Activated B cell treated with CpG ODN at 0.5 μM for 24 hours (primary cell): ENCODE measurements around the gene ST6GAL1. TPM values are rescaled to one million over a fixed set of nuclear protein-coding genes. Genes with fewer than 3 reads are reported as not detected.
"Not testable (repeated sequence)": the region's sequence is repeated elsewhere in the genome, so short reads cannot be mapped to it uniquely, and the experiment has no call there.

ENCODE experiments used
- ATAC-seq: fragments of 200-7000 bp; cut with Tn5 transposase; one replicate; pipeline ENCODE4 v1.10.0; 2021; ENCODE audit warnings: low read depth, mild to moderate bottlenecking, moderate library complexity
- CTCF ChIA-PET: fragments of 350-600 bp; sonication (Branson Sonifier 250); formaldehyde crosslinking; loops from one replicate; lab custom pipeline; 2021; ENCODE audit warnings: antibody characterized with exemption; lab: Charles Lee
- POLR2A ChIA-PET: fragments of 350-600 bp; sonication (Branson Sonifier 250); formaldehyde crosslinking; loops from one replicate; lab custom pipeline; 2021; ENCODE audit warnings: antibody characterized with exemption; lab: Charles Lee
- DNase-seq: peaks from one replicate; pipeline ENCODE4 v3.0.0; 2022
- H3K27ac Mint-ChIP-seq: one replicate; pipeline ENCODE4 v1.8.0; 2020; ENCODE audit warnings: mixed read lengths
- H3K27me3 Mint-ChIP-seq: one replicate; pipeline ENCODE4 v1.8.0; 2021; ENCODE audit warnings: mixed read lengths
- H3K36me3 Mint-ChIP-seq: one replicate; pipeline ENCODE4 v1.8.0; 2021; ENCODE audit warnings: low read depth, mixed read lengths
- H3K4me1 Mint-ChIP-seq: one replicate; pipeline ENCODE4 v1.8.0; 2021; ENCODE audit warnings: mixed read lengths
- H3K4me3 Mint-ChIP-seq: one replicate; pipeline ENCODE4 v1.8.0; 2020; ENCODE audit warnings: mild to moderate bottlenecking, mixed read lengths
- H3K9me3 Mint-ChIP-seq: one replicate; pipeline ENCODE4 v1.8.0; 2020; ENCODE audit warnings: mixed read lengths
- intact Hi-C: fragments of 100-400 bp; cut with micrococcal nuclease; formaldehyde crosslinking; loops from one replicate; pipeline ENCODE4 v1.15.1; 2024
- total RNA-seq: library from RNA; stranded (reverse); gene quantifications from 2 replicates; pipeline ENCODE4 v1.2.3, GENCODE V29; 2022
- TF ChIP-seq, protein P1 (sequence below): fragments of 200-600 bp; IDR thresholded peaks from one replicate; pipeline ENCODE4 v1.8.0; 2022; ENCODE audit warnings: antibody characterized with exemption, mild to moderate bottlenecking

The ST6GAL1 gene
- total RNA-seq, 1 donor from 2014 or later, result 328 TPM

DNA sequence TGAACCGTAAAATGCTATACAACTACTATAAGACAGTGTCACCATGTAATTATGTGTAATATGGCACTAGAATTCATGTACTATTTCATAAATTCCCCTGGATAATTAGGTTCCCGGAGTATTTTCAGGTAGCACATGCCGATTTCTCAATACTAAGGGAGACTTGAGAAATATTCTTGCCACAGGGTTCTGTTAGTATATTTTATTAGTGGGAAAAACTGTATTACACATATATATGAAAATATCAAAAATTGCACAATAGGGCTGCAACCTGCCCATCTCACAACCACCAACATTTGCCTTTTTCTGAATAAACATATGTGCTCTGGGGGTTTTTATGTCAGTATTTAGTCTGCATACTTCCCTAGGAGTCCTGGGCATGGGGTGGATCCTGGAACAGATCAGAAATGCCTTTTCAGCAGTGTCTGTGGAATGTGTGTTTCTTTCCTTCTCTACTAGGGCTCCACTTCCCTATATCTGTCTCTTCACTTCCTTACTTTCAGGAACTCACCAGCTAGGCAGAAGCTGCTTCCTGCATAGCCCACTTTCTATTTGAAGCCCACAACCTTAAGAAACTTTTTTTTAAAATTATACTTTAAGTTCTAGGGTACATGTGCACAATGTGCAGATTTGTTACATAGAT lies 121.5 kb downstream of the ST6GAL1 start:
- ChIA-PET CTCF (no interaction called here), POLR2A (interaction anchor here (0.8 kb wide), 1 partner anchor 14 kb away, joined by 4 read pairs; no protein-coding TSS in a partner anchor)
- Mint-ChIP-seq H3K36me3 (peaks cover 98% of the 10 kb centered on the region), H3K4me3 (no peak overlapping the region), H3K27ac (no peak overlapping the region), H3K9me3 (peaks cover 10% of the 10 kb centered on the region), H3K27me3 (no peaks in the 10 kb centered on the region), H3K4me1 (peaks cover 81% of the 10 kb centered on the region)
- no peak for DNase-seq
- TF ChIP-seq, protein P1, sequence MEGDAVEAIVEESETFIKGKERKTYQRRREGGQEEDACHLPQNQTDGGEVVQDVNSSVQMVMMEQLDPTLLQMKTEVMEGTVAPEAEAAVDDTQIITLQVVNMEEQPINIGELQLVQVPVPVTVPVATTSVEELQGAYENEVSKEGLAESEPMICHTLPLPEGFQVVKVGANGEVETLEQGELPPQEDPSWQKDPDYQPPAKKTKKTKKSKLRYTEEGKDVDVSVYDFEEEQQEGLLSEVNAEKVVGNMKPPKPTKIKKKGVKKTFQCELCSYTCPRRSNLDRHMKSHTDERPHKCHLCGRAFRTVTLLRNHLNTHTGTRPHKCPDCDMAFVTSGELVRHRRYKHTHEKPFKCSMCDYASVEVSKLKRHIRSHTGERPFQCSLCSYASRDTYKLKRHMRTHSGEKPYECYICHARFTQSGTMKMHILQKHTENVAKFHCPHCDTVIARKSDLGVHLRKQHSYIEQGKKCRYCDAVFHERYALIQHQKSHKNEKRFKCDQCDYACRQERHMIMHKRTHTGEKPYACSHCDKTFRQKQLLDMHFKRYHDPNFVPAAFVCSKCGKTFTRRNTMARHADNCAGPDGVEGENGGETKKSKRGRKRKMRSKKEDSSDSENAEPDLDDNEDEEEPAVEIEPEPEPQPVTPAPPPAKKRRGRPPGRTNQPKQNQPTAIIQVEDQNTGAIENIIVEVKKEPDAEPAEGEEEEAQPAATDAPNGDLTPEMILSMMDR, result no peak
- ATAC-seq, result no peak
- intact Hi-C loops, result no loop called here

DNA sequence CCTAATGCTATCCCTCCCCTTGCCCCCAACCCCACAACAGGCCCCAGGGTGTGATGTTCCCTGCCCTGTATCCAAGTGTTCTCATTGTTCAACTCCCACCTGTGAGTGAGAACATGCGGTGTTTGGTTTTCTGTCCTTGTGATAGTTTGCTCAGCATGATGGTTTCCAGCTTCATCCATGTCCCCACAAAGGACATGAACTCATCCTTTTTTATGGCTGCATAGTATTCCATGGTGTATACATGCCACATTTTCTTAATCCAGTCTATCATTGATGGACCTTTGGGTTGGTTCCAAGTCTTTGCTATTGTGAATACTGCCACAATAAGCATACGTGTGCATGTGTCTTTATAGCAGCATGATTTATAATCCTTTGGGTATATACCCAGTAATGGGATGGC lies 122.1 kb downstream of the ST6GAL1 start:
- Mint-ChIP-seq H3K4me1 (peaks cover 82% of the 10 kb centered on the region), H3K27ac (peak overlapping the region; percentile 7), H3K9me3 (peaks cover 14% of the 10 kb centered on the region), H3K36me3 (peaks cover 99% of the 10 kb centered on the region)
- H3K27me3 Mint-ChIP-seq, H3K4me3 Mint-ChIP-seq, POLR2A ChIA-PET, intact Hi-C loops, CTCF ChIA-PET, DNase-seq, ATAC-seq: not testable (repeated sequence)

DNA sequence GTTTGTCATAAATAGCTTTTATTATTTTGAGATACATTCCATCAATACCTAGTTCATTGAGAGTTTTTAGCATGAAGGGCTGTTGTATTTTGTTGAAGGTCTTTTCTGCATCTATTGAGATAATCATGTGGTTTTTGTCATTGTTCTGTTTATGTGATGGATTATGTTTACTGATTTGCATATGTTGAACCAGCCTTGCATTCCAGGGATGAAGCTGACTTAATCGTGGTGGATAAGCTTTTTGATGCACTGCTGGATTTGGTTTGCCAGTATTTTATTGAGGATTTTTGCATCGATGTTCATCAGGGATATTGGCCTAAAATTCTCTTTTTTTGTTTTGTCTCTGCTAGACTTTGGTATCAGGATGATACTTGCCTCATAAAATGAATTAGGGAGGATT lies 124.1 kb downstream of the ST6GAL1 start:
- Mint-ChIP-seq H3K36me3 (peaks cover 97% of the 10 kb centered on the region), H3K4me1 (peaks cover 78% of the 10 kb centered on the region), H3K27ac (peak overlapping the region; percentile 56), H3K9me3 (peaks cover 14% of the 10 kb centered on the region)
- ATAC-seq, intact Hi-C loops, POLR2A ChIA-PET, DNase-seq, H3K27me3 Mint-ChIP-seq, H3K4me3 Mint-ChIP-seq: not testable (repeated sequence)
- CTCF ChIA-PET, result interaction anchor here (0.7 kb wide), 1 partner anchor 205 kb away, joined by 4 read pairs; no protein-coding TSS in a partner anchor

DNA sequence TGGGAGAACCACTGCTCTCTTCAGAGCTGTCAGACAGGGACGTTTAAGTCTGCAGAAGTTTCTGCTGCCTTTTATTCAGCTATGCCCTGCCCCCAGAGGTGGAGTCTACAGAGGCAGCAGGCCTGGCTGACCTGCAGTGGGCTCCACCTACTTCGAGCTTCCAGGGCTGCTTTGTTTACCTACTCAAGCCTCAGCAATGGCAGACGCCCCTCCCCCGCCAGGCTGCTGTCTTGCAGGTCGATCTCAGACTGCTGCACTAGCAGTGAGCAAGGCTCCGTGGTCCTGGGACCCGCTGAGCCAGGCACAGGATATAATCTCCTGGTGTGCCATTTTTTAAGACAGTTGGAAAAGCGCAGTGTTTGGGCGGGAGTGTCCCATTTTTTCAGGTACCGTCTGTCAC lies 127.5 kb downstream of the ST6GAL1 start:
- Mint-ChIP-seq H3K4me1 (peaks cover 79% of the 10 kb centered on the region), H3K36me3 (peaks cover 96% of the 10 kb centered on the region), H3K27ac (peak overlapping the region; percentile 61), H3K9me3 (peaks cover 14% of the 10 kb centered on the region)
- intact Hi-C loops, H3K27me3 Mint-ChIP-seq, DNase-seq, H3K4me3 Mint-ChIP-seq, ATAC-seq: not testable (repeated sequence)
- ChIA-PET POLR2A (interaction anchor here (1.2 kb wide), 1 partner anchor 8 kb away, joined by 3 read pairs; no protein-coding TSS in a partner anchor), CTCF (interaction anchor here (1.2 kb wide), 1 partner anchor 14 kb away, joined by 3 read pairs; no protein-coding TSS in a partner anchor)

DNA sequence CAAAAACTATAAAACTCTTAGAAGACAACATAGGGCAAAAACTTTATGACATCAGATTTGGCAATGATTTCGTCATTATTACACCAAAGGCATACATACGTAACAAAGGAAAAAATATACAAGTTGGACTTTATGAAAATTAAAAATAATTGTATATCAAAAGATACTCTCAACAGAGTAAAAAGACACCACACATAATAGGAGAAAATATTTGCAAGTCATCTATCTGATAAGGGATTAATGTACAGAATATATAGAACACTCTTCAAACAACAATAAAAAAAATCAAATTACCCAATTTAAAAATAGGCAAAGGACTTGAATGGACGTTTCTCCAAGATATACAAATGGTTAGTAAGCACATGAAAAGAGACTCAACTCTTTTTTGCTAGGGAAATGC lies 131.4 kb downstream of the ST6GAL1 start:
- TF ChIP-seq, protein P1, result no peak
- CTCF ChIA-PET, result no interaction called here
- DNase-seq (no peak), ATAC-seq (no peak)
- Mint-ChIP-seq H3K27ac (peak overlapping the region; percentile 50), H3K9me3 (peaks cover 5% of the 10 kb centered on the region), H3K4me3 (no peak overlapping the region), H3K4me1 (peaks cover 85% of the 10 kb centered on the region), H3K36me3 (peaks cover 91% of the 10 kb centered on the region), H3K27me3 (no peaks in the 10 kb centered on the region)
- intact Hi-C loops, result no loop called here
- POLR2A ChIA-PET, result interaction anchor here (0.6 to 1.8 kb wide), 3 partner anchors 12 to 131 kb away, joined by 5 to 6 read pairs (median 5); no protein-coding TSS in a partner anchor

DNA sequence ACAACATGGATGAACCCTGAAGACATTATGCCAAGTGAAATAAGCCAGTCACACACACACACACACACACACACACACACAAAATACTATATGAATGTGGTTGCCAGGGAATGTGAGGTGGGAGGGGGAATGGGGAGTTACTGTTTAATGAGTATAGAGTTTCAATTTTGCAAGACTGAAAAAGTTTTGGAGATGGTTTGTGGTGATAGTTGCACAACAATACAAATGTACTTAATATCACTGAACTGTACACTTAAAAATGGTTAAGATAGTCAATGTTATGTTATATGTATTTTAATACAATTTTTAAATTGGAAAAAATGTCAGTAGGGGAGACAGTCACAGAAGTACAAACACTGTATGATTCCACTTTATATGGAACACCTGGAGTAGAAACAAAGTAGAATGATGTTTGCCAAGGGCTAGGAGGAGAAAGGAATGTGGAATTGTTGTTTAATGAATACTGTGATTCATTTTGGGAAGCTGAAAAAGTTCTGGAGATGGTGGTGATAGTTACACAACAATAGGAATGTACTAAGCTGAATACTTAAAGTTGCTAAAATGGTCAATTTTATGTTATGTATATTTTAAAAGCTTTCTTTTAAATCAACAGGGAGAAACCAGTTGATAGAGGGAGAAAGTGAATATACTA lies 132.3 kb downstream of the ST6GAL1 start:
- H3K27me3 Mint-ChIP-seq, result no peaks in the 10 kb centered on the region
- H3K36me3 Mint-ChIP-seq, result peaks cover 90% of the 10 kb centered on the region
- ChIA-PET CTCF (interaction anchor here (1.0 kb wide), 1 partner anchor 131 kb away, joined by 3 read pairs; no protein-coding TSS in a partner anchor), POLR2A (interaction anchor here (0.6 to 1.8 kb wide), 4 partner anchors 13 to 242 kb away, joined by 3 to 6 read pairs (median 5); no protein-coding TSS in a partner anchor)
- DNase-seq, result no peak
- H3K4me1 Mint-ChIP-seq, result peaks cover 88% of the 10 kb centered on the region
- TF ChIP-seq, protein P1, result no peak
- intact Hi-C loops, result no loop called here
- peak overlapping the region; percentile 50 for H3K4me3 Mint-ChIP-seq
- no peaks in the 10 kb centered on the region for H3K9me3 Mint-ChIP-seq
- ATAC-seq, result no peak
- peak overlapping the region; percentile 92 for H3K27ac Mint-ChIP-seq
